ENCODE measurements around the gene WASHC4. TPM values are rescaled to one million over a fixed set of nuclear protein-coding genes. Genes with fewer than 3 reads are reported as not detected.

WASHC4 gene
- polyA plus RNA-seq, 2 of the 4 experiments (the other 2 are of a cell fraction): 26.5 to 67.6 TPM

- no peak for TF ChIP-seq CTCF (IDR thresholded peaks at IDR 0.05)
- peak; percentile 29; the same call in 1 of the 2 replicates for TF ChIP-seq KDM5A (IDR thresholded peaks at IDR 0.05)
- TF ChIP-seq BCL3 (IDR thresholded peaks at IDR 0.05): peak; percentile 93
- peak; percentile 76 for TF ChIP-seq E2F6 (IDR thresholded peaks at IDR 0.05; ENCODE audit: borderline replicate concordance, low read depth)
- TF ChIP-seq CHD2 (IDR thresholded peaks at IDR 0.05; ENCODE audit: low read length, partially characterized antibody): peak; percentile 85
- TF ChIP-seq HOXB5 (CRISPR knock-in tag; IDR thresholded peaks at IDR 0.05): no peak
- TF ChIP-seq JUN (IDR thresholded peaks at IDR 0.05): peak; percentile 88 to 95; a peak in 4 of 5 replicates
- TF ChIP-seq ELK1 (IDR thresholded peaks at IDR 0.05; ENCODE audit: low read depth, low read length): no peak
These were observed at the start of gene WASHC4 (continued) for GRCh38 chr12:105107494-105108371.

GRCh38 chr12:105060715-105061378 is 46.7 kb upstream of the WASHC4 start:
- ChIA-PET CTCF (interaction anchor here (2.4 kb wide), 1 partner anchor 679 kb away, joined by 10 read pairs; no protein-coding TSS in a partner anchor), POLR2A (interaction anchor here (0.7 kb wide), 1 partner anchor 20 kb away, joined by 3 read pairs; no protein-coding TSS in a partner anchor)
- Histone ChIP-seq H3K9me3 (peaks cover 12% of the 10 kb centered on the region; the same call in 1 of the 3 replicates), H3K4me1 (no peaks in the 10 kb centered on the region), H3K4me3 (no peak overlapping the region), H3K27ac (no peak overlapping the region), H3K4me2 (no peak overlapping the region)
- no peak for FAIRE-seq
- DNase-seq (ENCODE audit: low read depth in 1 of 2, low spot score in 1 of 2): no peak
- TF ChIP-seq FOSL2 (IDR thresholded peaks at IDR 0.05) (no peak), FOSL2 (CRISPR knock-in tag; IDR thresholded peaks at IDR 0.05) (peak; percentile 54; the same call in 1 of the 2 replicates), EP300 (IDR thresholded peaks at IDR 0.05) (no peak)
- ATAC-seq: peak in 1 of 2 experiments; percentile 34; a peak in 1 of 6 replicates
- 84% methylated on average over 11 of the region's 11 CpGs for WGBS (ENCODE audit: missing lambda C conversion rate)

GRCh38 chr12:105064564-105065178 is 42.9 kb upstream of the WASHC4 start:
- Histone ChIP-seq H3K4me1 (no peaks in the 10 kb centered on the region), H3K9me3 (no peaks in the 10 kb centered on the region), H3K27ac (no peak overlapping the region), H3K4me3 (no peak overlapping the region), H3K4me2 (no peak overlapping the region)
- ChIA-PET POLR2A (no interaction called here), CTCF (interaction anchor here (1.0 to 2.2 kb wide), 2 partner anchors 9 to 11 kb away, joined by 5 to 6 read pairs; no protein-coding TSS in a partner anchor)
- DNase-seq (ENCODE audit: low read depth in 1 of 2, low spot score in 1 of 2) (no peak), ATAC-seq (no peak; a peak in 1 of 6 replicates), FAIRE-seq (no peak)
- TF ChIP-seq FOXS1 (CRISPR knock-in tag; IDR thresholded peaks at IDR 0.05): no peak
- no peak for TF ChIP-seq HEYL (CRISPR knock-in tag; IDR thresholded peaks at IDR 0.05)
- TF ChIP-seq BCL3 (IDR thresholded peaks at IDR 0.05): no peak
- no peak for TF ChIP-seq ZC3H11A (IDR thresholded peaks at IDR 0.05)
- no peak for TF ChIP-seq HOXB5 (CRISPR knock-in tag; IDR thresholded peaks at IDR 0.05)
- TF ChIP-seq RCOR1 (IDR thresholded peaks at IDR 0.05; ENCODE audit: low read depth, low read length): no peak
- TF ChIP-seq HOXA7 (CRISPR knock-in tag; IDR thresholded peaks at IDR 0.05): no peak
- no peak for TF ChIP-seq JUN (IDR thresholded peaks at IDR 0.05)
- no peak for TF ChIP-seq NR3C1 (IDR thresholded peaks at IDR 0.05)
- TF ChIP-seq HMGXB4 (CRISPR knock-in tag; IDR thresholded peaks at IDR 0.05; ENCODE audit: borderline replicate concordance): no peak
- WGBS (ENCODE audit: missing lambda C conversion rate): 82% methylated on average over 7 of the region's 7 CpGs
